K562 (cell line): Measurements from ENCODE around the gene NPR3. TPM values are rescaled to one million over a fixed set of nuclear protein-coding genes. Genes with fewer than 3 reads are reported as not detected.

ENCODE experiments used
- ATAC-seq: fragments of 200-7000 bp; cut with Tn5 transposase; 3 replicates; pipeline ENCODE4 v1.9.1; 2020; ENCODE audit warnings: moderate library complexity
- BruUV-seq: library from RNA; stranded (reverse); fragments of 400-500 nt; replicated peaks from 2 replicates; lab custom pipeline; 2021; lab: Mats Ljungman, UMichigan
- CTCF ChIA-PET: fragments of 300-600 bp; formaldehyde crosslinking; extraction: SDS; loops from one replicate; lab custom pipeline; 2021; ENCODE audit warnings: low intra/inter-chr PET ratio; lab: Yijun Ruan, JAX
- POLR2A ChIA-PET: fragments of 300-600, 350-650 bp; sonication (Branson Sonifier 250); formaldehyde crosslinking; extraction: SDS; loops from one replicate; lab custom pipeline; 2021; ENCODE audit warnings: antibody characterized with exemption, inconsistent platforms; lab: Yijun Ruan, JAX
- DNase-seq, 4 experiments: peaks; one replicate each; pipeline versions ENCODE4 v3.0.0 to v3.0.0-alpha.2; 2011 to 2018; ENCODE audit warnings: low spot score in 3 of 4, mixed read lengths in 3 of 4; ENCODE audit errors: extremely low read depth in 1 of 4
- FAIRE-seq: peaks from 2 replicates; lab custom pipeline; 2011; peaks lifted over from hg19 to GRCh38; lab: Jason Lieb, UNC
- H2AFZ ChIP-seq: 2 replicates; pipeline ENCODE4 v1.6.0; 2011; ENCODE audit warnings: low read depth, low read length, control low read depth, inconsistent platforms
- H3K27ac ChIP-seq: fragments of 200-600 bp; 3 replicates; pipeline ENCODE4 v1.8.0; 2011; ENCODE audit warnings: low read depth, mild to moderate bottlenecking, control low read depth, inconsistent platforms, low read length, moderate library complexity, mixed read lengths; ENCODE audit errors: extremely low read depth
- H3K27me3 ChIP-seq, 2 experiments: fragments of 300-600 bp in 1 of 2; 2 replicates in 1 of 2; 3 replicates in 1 of 2; pipeline versions ENCODE4 v1.6.0 to v1.8.0; 2011; ENCODE audit warnings: inconsistent platforms in 2 of 2, low read length in 2 of 2, mild to moderate bottlenecking in 1 of 2, mixed read lengths in 1 of 2, moderate library complexity in 1 of 2; ENCODE audit not compliant: control insufficient read depth in 2 of 2, insufficient read depth in 2 of 2
- H3K36me3 ChIP-seq: fragments of 300-600 bp; 3 replicates; pipeline ENCODE4 v1.8.0; 2011; ENCODE audit warnings: mild to moderate bottlenecking, low read length, inconsistent platforms; ENCODE audit not compliant: control insufficient read depth, insufficient read depth
- H3K4me1 ChIP-seq, 2 experiments: fragments of 200-600 bp in 1 of 2; replicated peaks in 1 of 2; 2 replicates in 1 of 2; 3 replicates in 1 of 2; pipeline versions ENCODE4 v1.5.1 to v1.8.0; 2011; ENCODE audit warnings: inconsistent platforms in 2 of 2, low read length in 2 of 2, mild to moderate bottlenecking in 1 of 2, mixed read lengths in 1 of 2, moderate library complexity in 1 of 2; ENCODE audit not compliant: control insufficient read depth in 2 of 2, insufficient read depth in 2 of 2
- H3K4me2 ChIP-seq: 2 replicates; pipeline ENCODE4 v1.6.1; 2011; ENCODE audit warnings: low read length, control low read depth, inconsistent platforms, mixed read lengths; ENCODE audit not compliant: insufficient read depth
- H3K4me3 ChIP-seq: fragments of 200-600 bp; sonication (generic), shearing (Covaris generic); 2 replicates; pipeline ENCODE4 v1.5.1; 2016; ENCODE audit warnings: control low read depth, inconsistent platforms
- H3K79me2 ChIP-seq: fragments of 200-600 bp; 3 replicates; pipeline ENCODE4 v1.8.0; 2011; ENCODE audit warnings: low read length, inconsistent platforms; ENCODE audit not compliant: control insufficient read depth, insufficient read depth
- H3K9ac ChIP-seq, 2 experiments: 2 replicates each; pipeline versions ENCODE4 v1.6.0 to v1.6.1; 2011; ENCODE audit warnings: low read depth in 2 of 2, low read length in 2 of 2, control low read depth in 1 of 2, inconsistent platforms in 1 of 2, mild to moderate bottlenecking in 1 of 2, mixed read lengths in 1 of 2; ENCODE audit not compliant: insufficient read depth in 1 of 2
- H3K9me1 ChIP-seq: one replicate; pipeline ENCODE4 v1.6.0; 2011; ENCODE audit warnings: inconsistent platforms, mild to moderate bottlenecking, low read length, moderate library complexity; ENCODE audit not compliant: control insufficient read depth, insufficient read depth
- H3K9me3 ChIP-seq: replicated peaks from 2 replicates; pipeline ENCODE4 v1.5.1; 2011; ENCODE audit warnings: low read depth, low read length, inconsistent platforms; ENCODE audit not compliant: control insufficient read depth, insufficient read depth
- H4K20me1 ChIP-seq: replicated peaks from 2 replicates; pipeline ENCODE4 v1.6.1; 2011; ENCODE audit warnings: low read length, inconsistent platforms, mixed read lengths; ENCODE audit not compliant: control insufficient read depth, insufficient read depth
- ATF4 ChIP-seq: fragments of 450-650 bp; formaldehyde crosslinking; IDR thresholded peaks from 2 replicates; pipeline ENCODE4 v1.4.0; 2022; ENCODE audit warnings: mild to moderate bottlenecking, moderate library complexity
- CEBPB ChIP-seq: fragments of 450-650 bp; IDR thresholded peaks from 2 replicates; pipeline ENCODE4 v1.6.1; 2016; ENCODE audit warnings: missing genetic modification characterization, missing compliant biosample characterization
- CEBPG ChIP-seq, 3 experiments: fragments of 200-800 bp in 1 of 3; sonication (Bioruptor generic) in 1 of 3; sonication (generic) in 1 of 3; formaldehyde crosslinking in 1 of 3; IDR thresholded peaks in 2 of 3; conservative IDR thresholded peaks in 1 of 3; 2 replicates each; pipeline versions ENCODE4 v1.6.1 to v1.8.0; 2016 to 2022; ENCODE audit warnings: missing compliant biosample characterization in 2 of 3, missing genetic modification characterization in 2 of 3, mild to moderate bottlenecking in 1 of 3, missing genetic modification reagents in 1 of 3
- FOS ChIP-seq: IDR thresholded peaks from 3 replicates; pipeline ENCODE4 v1.6.1; 2011; ENCODE audit not compliant: insufficient read length; ENCODE audit errors: extremely low read depth
- GABPB2 ChIP-seq: fragments of 250-450 bp; sonication (Bioruptor Pico); conservative IDR thresholded peaks from 2 replicates; pipeline ENCODE4 v1.5.1; 2021; ENCODE audit warnings: mild to moderate bottlenecking
- PPARD ChIP-seq: fragments of 250-450 bp; sonication (Bioruptor Pico); IDR thresholded peaks from 2 replicates; pipeline ENCODE4 v1.8.0; 2022; ENCODE audit warnings: inconsistent platforms, mild to moderate bottlenecking, moderate library complexity
- PRMT5 ChIP-seq: sonication (generic); formaldehyde crosslinking; IDR thresholded peaks from 2 replicates; pipeline ENCODE4 v1.5.0; 2020; ENCODE audit warnings: missing genetic modification reagents
- SREBF2 ChIP-seq: sonication (generic); formaldehyde crosslinking; IDR thresholded peaks from 2 replicates; pipeline ENCODE4 v1.4.0; 2020; ENCODE audit warnings: mild to moderate bottlenecking, missing genetic modification reagents
- TAL1 ChIP-seq: fragments of 450-650 bp; IDR thresholded peaks from 2 replicates; pipeline ENCODE4 v1.6.1; 2016; ENCODE audit warnings: mild to moderate bottlenecking
- TFAM ChIP-seq: fragments of 250-450 bp; sonication (Bioruptor Pico); conservative IDR thresholded peaks from 2 replicates; pipeline ENCODE4 v1.5.0; 2021; ENCODE audit warnings: mild to moderate bottlenecking, moderate library complexity
- ZBTB12 ChIP-seq: fragments of 250-450 bp; sonication (Bioruptor Pico); IDR thresholded peaks from 2 replicates; pipeline ENCODE4 v1.4.0; 2020
- ZBTB2 ChIP-seq: fragments of 450-650 bp; IDR thresholded peaks from 2 replicates; pipeline ENCODE4 v1.6.1; 2016; ENCODE audit warnings: antibody characterized with exemption
- ZNF146 ChIP-seq: IDR thresholded peaks from one replicate; pipeline ENCODE4 v1.6.1; 2018; ENCODE audit warnings: missing compliant biosample characterization; ENCODE audit not compliant: unreplicated experiment
- ZNF766 ChIP-seq: fragments of 200-800 bp; sonication (Bioruptor generic); conservative IDR thresholded peaks from 2 replicates; pipeline ENCODE4 v1.6.1; 2016; ENCODE audit warnings: missing genetic modification characterization, missing compliant biosample characterization
- WGBS: fragments of 100-300 bp; shearing (Covaris generic); methylation state at CpG from one replicate; pipeline ENCODE4 v1.1.6; 2016; ENCODE audit warnings: low coverage, mixed read lengths; ENCODE audit not compliant: insufficient coverage; ENCODE audit errors: missing lambda C conversion rate; 5-methylcytosine and 5-hydroxymethylcytosine counted together
- in situ Hi-C: fragments of 300-500 bp; cut with MboI; formaldehyde crosslinking; loops from 4 replicates; pipeline ENCODE4 v1.15.0; 2018; ENCODE audit warnings: inconsistent platforms, mixed read lengths
- intact Hi-C: fragments of 100-400 bp; cut with micrococcal nuclease; formaldehyde crosslinking; loops from 2 replicates; pipeline ENCODE4 v1.14.2; 2022
- polyA plus RNA-seq, 8 experiments: library from polyadenylated mRNA; depleted of rRNA in 4 of 8; stranded (reverse) in 5 of 8; unstranded in 3 of 8; fragments of >200 nt; fragmentation: Nextera tagmentation in 2 of 8; fragmentation: Illumina TruSeq in 1 of 8; extraction: Ambion mirVana in 2 of 8; extraction: Trizol in 1 of 8; gene quantifications; 2 replicates each; pipeline versions ENCODE4 v1.2.1 to v1.2.3, GENCODE V29; 2011 to 2014; ENCODE audit warnings: inconsistent platforms in 1 of 8, missing spikeins in 1 of 8
- total RNA-seq, 7 experiments: library from RNA; depleted of rRNA in 6 of 7; stranded (reverse); fragments of >200 nt in 6 of 7; fragmentation: Illumina TruSeq in 2 of 7; extraction: Trizol in 2 of 7; gene quantifications; 2 replicates each; pipeline versions ENCODE4 v1.2.1 to v1.2.3, GENCODE V29; 2011 to 2021; ENCODE audit warnings: low replicate concordance in 1 of 7
- TF ChIP-seq, protein P1 (sequence below), 2 experiments: fragments of 450-650 bp in 1 of 2; sonication (generic) in 1 of 2; formaldehyde crosslinking in 1 of 2; IDR thresholded peaks in 1 of 2; conservative IDR thresholded peaks in 1 of 2; 2 replicates each; pipeline versions ENCODE4 v1.6.1 to v1.8.1; 2016 to 2023; ENCODE audit warnings: mild to moderate bottlenecking in 2 of 2, moderate library complexity in 2 of 2, inconsistent platforms in 1 of 2, missing genetic modification reagents in 1 of 2

The NPR3 gene
- total and polyA plus RNA-seq, 9 of the 15 experiments (the other 6 are each of a cell fraction or from before 2014, with no cell fraction given): 0.01 to 0.11 (median 0.04) TPM; not detected in 2

DNA sequence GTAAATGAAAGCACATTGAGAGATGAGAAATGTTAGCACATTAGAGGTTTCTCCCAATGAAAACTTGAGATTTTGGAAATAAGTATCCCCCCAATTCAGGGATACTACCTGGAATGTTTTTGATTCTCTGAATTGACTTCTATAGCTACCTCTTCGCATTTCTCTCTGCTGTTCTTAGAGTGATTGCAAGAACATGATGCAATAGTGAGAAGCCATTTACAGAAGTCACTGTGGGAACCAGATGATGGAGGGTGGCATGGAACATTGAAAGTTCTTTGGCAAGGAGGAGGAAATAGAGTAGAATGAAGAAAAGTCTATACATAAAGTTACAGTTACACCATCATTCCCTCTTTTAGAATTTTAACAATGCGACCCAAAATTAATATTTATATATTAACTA is 9.2 kb downstream of the NPR3 start:
- Histone ChIP-seq H3K9me1 (no peaks in the 10 kb centered on the region), H3K27ac (no peak overlapping the region), H4K20me1 (no peaks in the 10 kb centered on the region), H3K27me3 (no peaks in the 10 kb centered on the region; a peak in 1 of 5 replicates), H3K4me1 (no peaks in the 10 kb centered on the region), H3K79me2 (no peaks in the 10 kb centered on the region), H2AFZ (no peak overlapping the region), H3K36me3 (no peaks in the 10 kb centered on the region), H3K4me2 (no peak overlapping the region), H3K4me3 (no peak overlapping the region), H3K9me3 (no peaks in the 10 kb centered on the region), H3K9ac (no peak overlapping the region)
- POLR2A ChIA-PET: interaction anchor here (0.6 to 1.3 kb wide), 2 partner anchors 8 to 680 kb away, joined by 3 read pairs; no protein-coding TSS in a partner anchor
- intact Hi-C loops (no loop called here), in situ Hi-C loops (no loop called here)
- no peak for TF ChIP-seq TAL1
- TF ChIP-seq ZNF766: no peak
- peak; percentile 26; the same call in 1 of the 2 replicates for TF ChIP-seq CEBPB (tag)
- no peak for TF ChIP-seq ZBTB2
- TF ChIP-seq SREBF2: no peak
- no peak for TF ChIP-seq FOS
- TF ChIP-seq, protein P1, sequence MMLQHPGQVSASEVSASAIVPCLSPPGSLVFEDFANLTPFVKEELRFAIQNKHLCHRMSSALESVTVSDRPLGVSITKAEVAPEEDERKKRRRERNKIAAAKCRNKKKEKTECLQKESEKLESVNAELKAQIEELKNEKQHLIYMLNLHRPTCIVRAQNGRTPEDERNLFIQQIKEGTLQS (IDR thresholded peaks at IDR 0.05): peak; percentile 55
- TF ChIP-seq, protein P1 (CRISPR knock-in tag; conservative IDR thresholded peaks at IDR 0.05): no peak
- no peak for TF ChIP-seq GABPB2 (CRISPR knock-in tag)
- peak; percentile 44; the same call in 1 of the 2 replicates for TF ChIP-seq ATF4 (CRISPR knock-in tag)
- no peak for TF ChIP-seq ZBTB12 (CRISPR knock-in tag)
- no peak for TF ChIP-seq PPARD
- TF ChIP-seq CEBPG (CRISPR knock-in tag; IDR thresholded peaks at IDR 0.05): no peak
- TF ChIP-seq CEBPG (tag; conservative IDR thresholded peaks at IDR 0.05 in 1 of 2, IDR thresholded peaks at IDR 0.05 in 1 of 2): peak; percentile 60 to 69
- no peak for TF ChIP-seq PRMT5 (CRISPR knock-in tag)
- TF ChIP-seq TFAM (CRISPR knock-in tag): no peak
- TF ChIP-seq ZNF146 (CRISPR knock-in tag): no peak
- no peak for DNase-seq
- no TSS peak for BruUV-seq
- FAIRE-seq: no peak
- CTCF ChIA-PET: no interaction called here
- ATAC-seq: no peak
- 5% methylated on average over 2 of the region's 2 CpGs for WGBS
